ENCODE measurements around the gene UBE2E2.

The UBE2E2 gene

DNA sequence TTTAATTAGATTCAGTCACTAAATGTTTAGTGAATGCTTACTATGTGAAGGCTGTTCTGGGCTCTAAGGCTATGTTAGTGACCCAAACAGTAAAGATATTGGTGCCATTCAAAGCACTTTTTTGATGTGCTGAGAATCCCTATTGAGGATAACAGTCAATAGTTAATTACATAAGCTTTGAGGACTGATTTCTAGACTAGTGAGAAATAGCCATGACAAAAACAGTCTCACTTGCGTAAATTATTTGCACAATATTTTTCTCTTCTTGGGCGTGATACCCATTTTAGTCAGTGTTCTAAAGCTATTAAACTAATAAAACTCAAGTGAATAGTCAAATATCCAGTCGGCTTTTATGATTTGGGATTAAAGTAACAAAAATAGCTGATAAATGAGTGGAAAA is 74.6 kb downstream of the UBE2E2 start:
- Histone ChIP-seq H3K27ac (ENCODE audit: low read length) (no peak overlapping the region), H3K27me3 (ENCODE audit: low read depth, low read length) (no peaks in the 10 kb centered on the region), H3K4me1 (ENCODE audit: control insufficient read depth in 1 of 2, insufficient read depth in 2 of 2, low read length in 2 of 2) (peaks cover 0 to under 1% of the 10 kb centered on the region in 2 donors), H3K36me3 (ENCODE audit: control insufficient read depth in 1 of 2, insufficient read depth in 2 of 2, low read length in 2 of 2) (no peaks in the 10 kb centered on the region), H3K9me3 (ENCODE audit: control insufficient read depth in 1 of 2, low read length in 2 of 2) (no peaks in the 10 kb centered on the region), H3K4me3 (ENCODE audit: low read depth in 1 of 2, low read length in 2 of 2) (no peak overlapping the region)

DNA sequence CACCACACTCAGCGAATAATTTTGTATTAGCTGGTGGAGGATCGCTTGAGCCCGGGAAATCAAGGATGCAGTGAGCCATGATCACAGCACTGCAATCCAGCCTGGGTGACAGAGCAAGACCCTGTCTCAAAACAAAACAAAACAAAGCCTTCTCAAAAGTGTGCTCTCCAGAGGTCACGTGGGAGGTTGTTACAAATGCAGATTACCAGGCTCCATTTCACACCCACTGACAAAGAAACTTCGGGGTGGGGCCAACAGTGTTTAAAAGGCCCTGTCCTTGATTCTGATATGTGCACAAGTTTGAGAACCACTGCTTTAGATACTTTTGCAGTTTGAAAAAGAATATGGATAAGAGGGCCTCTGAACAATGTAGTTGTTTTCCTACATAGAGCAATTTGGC is 80.5 kb downstream of the UBE2E2 start:
- Histone ChIP-seq H3K27me3 (ENCODE audit: low read depth, low read length) (no peaks in the 10 kb centered on the region), H3K27ac (ENCODE audit: low read length) (no peak overlapping the region), H3K4me3 (ENCODE audit: low read depth in 1 of 2, low read length in 2 of 2) (no peak overlapping the region), H3K36me3 (ENCODE audit: control insufficient read depth in 1 of 2, insufficient read depth in 2 of 2, low read length in 2 of 2) (no peaks in the 10 kb centered on the region), H3K4me1 (ENCODE audit: control insufficient read depth in 1 of 2, insufficient read depth in 2 of 2, low read length in 2 of 2) (no peaks in the 10 kb centered on the region), H3K9me3 (ENCODE audit: control insufficient read depth in 1 of 2, low read length in 2 of 2) (peaks cover 0 to 8% of the 10 kb centered on the region in 2 donors)

DNA sequence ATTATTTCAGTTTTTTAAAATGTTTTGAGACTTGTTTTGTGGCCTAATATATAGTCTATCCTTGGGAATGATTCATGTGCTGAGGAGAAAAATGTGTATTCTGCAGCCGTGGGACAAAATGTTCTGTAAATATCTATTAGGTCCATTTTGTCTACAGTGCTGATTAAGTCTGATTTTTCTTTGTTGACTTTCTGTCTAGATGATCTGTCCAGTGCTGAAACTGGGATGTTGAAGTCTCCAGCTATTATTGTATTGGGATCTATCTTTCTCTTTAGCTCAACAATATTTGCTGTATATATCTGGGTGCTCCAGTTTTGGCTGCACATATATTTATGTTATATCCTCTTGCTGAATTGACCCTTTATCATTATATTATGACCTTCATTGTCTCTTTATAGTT is 85.2 kb downstream of the UBE2E2 start:
- H3K4me1 ChIP-seq (ENCODE audit: control insufficient read depth in 1 of 2, insufficient read depth in 2 of 2, low read length in 2 of 2) = no peaks in the 10 kb centered on the region
- no peaks in the 10 kb centered on the region for H3K36me3 ChIP-seq (ENCODE audit: control insufficient read depth in 1 of 2, insufficient read depth in 2 of 2, low read length in 2 of 2)
- no peak overlapping the region for H3K4me3 ChIP-seq (ENCODE audit: low read depth in 1 of 2, low read length in 2 of 2)
- no peaks in the 10 kb centered on the region for H3K27me3 ChIP-seq (ENCODE audit: low read depth, low read length)
- H3K27ac ChIP-seq (ENCODE audit: low read length) = no peak overlapping the region
- H3K9me3 ChIP-seq (ENCODE audit: control insufficient read depth in 1 of 2, low read length in 2 of 2) = peaks cover 0 to 8% of the 10 kb centered on the region in 2 donors

DNA sequence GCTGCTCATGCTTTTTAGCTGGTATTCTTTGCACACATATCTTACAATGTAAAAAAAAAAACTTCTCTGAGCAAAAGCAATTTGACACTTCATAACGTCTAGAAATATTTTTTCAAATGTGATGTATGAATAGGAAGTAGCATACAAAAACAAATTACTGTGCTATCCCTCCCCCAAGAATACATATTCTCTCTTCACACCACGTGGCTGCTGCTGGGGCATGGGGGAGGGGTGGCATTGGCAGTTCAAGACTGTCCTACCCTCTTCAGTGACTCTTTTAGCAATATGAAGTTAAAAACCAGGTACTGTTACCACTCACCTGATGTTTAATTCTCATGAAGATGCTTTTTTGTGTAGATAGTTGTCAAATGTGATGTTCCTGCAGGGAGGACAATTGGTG is 85.6 kb downstream of the UBE2E2 start:
- Histone ChIP-seq H3K4me3 (ENCODE audit: low read depth in 1 of 2, low read length in 2 of 2) (no peak overlapping the region), H3K36me3 (ENCODE audit: control insufficient read depth in 1 of 2, insufficient read depth in 2 of 2, low read length in 2 of 2) (no peaks in the 10 kb centered on the region), H3K27ac (ENCODE audit: low read length) (no peak overlapping the region), H3K9me3 (ENCODE audit: control insufficient read depth in 1 of 2, low read length in 2 of 2) (peaks cover 0 to 8% of the 10 kb centered on the region in 2 donors), H3K4me1 (ENCODE audit: control insufficient read depth in 1 of 2, insufficient read depth in 2 of 2, low read length in 2 of 2) (no peaks in the 10 kb centered on the region), H3K27me3 (ENCODE audit: low read depth, low read length) (no peaks in the 10 kb centered on the region)

DNA sequence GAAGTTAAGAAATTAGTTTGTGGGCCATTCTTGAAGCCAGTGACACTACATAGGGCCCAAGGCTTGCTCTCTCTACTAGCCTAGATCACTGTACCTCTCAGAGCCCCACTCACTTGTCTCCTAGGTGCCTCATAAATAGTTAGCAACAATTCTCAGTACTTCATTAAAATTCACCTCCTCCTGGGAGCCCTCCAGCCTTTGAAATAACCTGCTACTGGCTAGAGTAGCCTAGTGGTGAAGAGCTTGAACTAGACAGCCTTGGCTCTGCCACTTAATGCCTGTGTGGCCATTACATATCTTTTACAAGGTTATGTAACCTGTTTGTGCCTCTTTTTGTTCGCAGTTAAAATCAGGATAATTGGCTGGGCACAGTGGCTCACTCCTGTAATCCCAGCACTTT is 89.3 kb downstream of the UBE2E2 start:
- H3K4me1 ChIP-seq (ENCODE audit: control insufficient read depth in 1 of 2, insufficient read depth in 2 of 2, low read length in 2 of 2) = no peaks in the 10 kb centered on the region
- no peak overlapping the region for H3K27ac ChIP-seq (ENCODE audit: low read length)
- H3K9me3 ChIP-seq (ENCODE audit: control insufficient read depth in 1 of 2, low read length in 2 of 2) = peaks cover 0 to 1% of the 10 kb centered on the region in 2 donors
- no peaks in the 10 kb centered on the region for H3K27me3 ChIP-seq (ENCODE audit: low read depth, low read length)
- H3K4me3 ChIP-seq (ENCODE audit: low read depth in 1 of 2, low read length in 2 of 2) = no peak overlapping the region
- no peaks in the 10 kb centered on the region for H3K36me3 ChIP-seq (ENCODE audit: control insufficient read depth in 1 of 2, insufficient read depth in 2 of 2, low read length in 2 of 2)

DNA sequence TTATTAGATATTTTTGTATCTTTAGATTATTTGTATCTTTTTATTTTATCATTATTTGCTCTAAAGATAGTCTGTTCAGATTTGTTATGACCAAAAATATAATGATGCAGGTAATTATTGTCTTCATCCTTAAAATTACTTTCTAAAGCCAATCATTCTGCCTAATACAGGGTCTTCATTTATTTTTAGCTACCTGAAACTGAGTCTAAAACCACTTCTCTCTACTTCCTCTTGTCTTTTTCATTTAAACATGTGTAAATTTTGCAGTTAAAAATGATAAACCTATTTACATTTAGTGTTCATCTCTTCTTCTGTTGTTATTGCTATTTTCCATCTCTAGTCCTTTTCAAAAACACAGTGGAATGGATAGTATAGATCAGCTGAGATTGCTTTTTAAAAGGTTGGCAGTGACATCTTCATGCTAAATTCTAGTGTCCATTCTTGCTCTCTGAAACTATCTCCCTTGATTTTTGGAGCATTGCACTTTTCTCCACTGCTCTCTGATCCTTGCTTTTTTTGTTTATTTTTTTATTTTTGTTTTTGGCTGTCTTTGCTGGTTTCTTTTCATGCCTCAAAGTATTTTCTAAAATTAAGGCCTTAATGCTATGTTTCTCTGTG is 91.8 kb downstream of the UBE2E2 start:
- no peak overlapping the region for H3K4me3 ChIP-seq (ENCODE audit: low read depth in 1 of 2, low read length in 2 of 2)
- H3K27ac ChIP-seq (ENCODE audit: low read length) = no peak overlapping the region
- no peaks in the 10 kb centered on the region for H3K4me1 ChIP-seq (ENCODE audit: control insufficient read depth in 1 of 2, insufficient read depth in 2 of 2, low read length in 2 of 2)
- H3K9me3 ChIP-seq (ENCODE audit: control insufficient read depth in 1 of 2, low read length in 2 of 2) = no peaks in the 10 kb centered on the region
- no peaks in the 10 kb centered on the region for H3K36me3 ChIP-seq (ENCODE audit: control insufficient read depth in 1 of 2, insufficient read depth in 2 of 2, low read length in 2 of 2)
- no peaks in the 10 kb centered on the region for H3K27me3 ChIP-seq (ENCODE audit: low read depth, low read length)

DNA sequence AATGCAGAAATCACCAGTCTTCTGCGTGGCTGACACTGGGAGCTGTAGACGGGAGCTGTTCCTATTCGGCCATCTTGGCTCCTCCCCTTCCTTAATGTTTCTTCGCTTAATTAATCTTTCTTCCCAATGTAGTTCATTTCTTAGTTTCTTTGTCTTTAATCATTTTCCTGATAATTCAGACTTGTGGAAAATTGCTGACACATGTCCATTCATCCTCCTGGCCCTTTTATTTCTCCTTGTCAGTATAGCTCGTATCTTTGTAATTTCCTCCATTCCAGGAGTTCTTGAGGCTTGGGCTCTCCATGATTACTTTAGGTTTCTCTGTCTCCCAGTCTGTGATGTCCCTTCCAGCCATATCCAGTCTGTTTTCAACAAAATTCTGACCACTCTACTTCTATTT is 98.7 kb downstream of the UBE2E2 start:
- no peaks in the 10 kb centered on the region for H3K9me3 ChIP-seq (ENCODE audit: control insufficient read depth in 1 of 2, low read length in 2 of 2)
- no peak overlapping the region for H3K4me3 ChIP-seq (ENCODE audit: low read depth in 1 of 2, low read length in 2 of 2)
- peaks cover 0 to 17% of the 10 kb centered on the region in 2 donors for H3K4me1 ChIP-seq (ENCODE audit: control insufficient read depth in 1 of 2, insufficient read depth in 2 of 2, low read length in 2 of 2)
- no peak overlapping the region for H3K27ac ChIP-seq (ENCODE audit: low read length)
- no peaks in the 10 kb centered on the region for H3K36me3 ChIP-seq (ENCODE audit: control insufficient read depth in 1 of 2, insufficient read depth in 2 of 2, low read length in 2 of 2)
- no peaks in the 10 kb centered on the region for H3K27me3 ChIP-seq (ENCODE audit: low read depth, low read length)

DNA sequence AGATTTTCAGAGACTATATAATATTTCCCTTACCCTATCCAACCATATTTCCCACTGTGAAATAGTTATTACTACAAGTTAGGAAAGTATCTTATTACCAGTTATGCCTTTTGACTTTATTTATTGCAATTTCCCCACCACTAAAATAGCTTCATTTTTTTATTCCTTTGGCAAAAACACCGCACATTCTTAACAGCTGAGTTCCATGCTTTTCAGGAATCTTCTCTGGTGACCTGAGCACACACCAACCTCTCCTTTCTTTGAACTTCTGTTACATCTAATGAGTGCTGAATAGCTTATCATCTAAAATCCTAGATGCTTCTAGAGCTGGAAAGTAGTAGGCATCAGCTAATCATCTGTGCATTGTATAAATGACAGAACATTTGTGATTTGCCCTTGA is 99.1 kb downstream of the UBE2E2 start:
- Histone ChIP-seq H3K4me3 (ENCODE audit: low read depth in 1 of 2, low read length in 2 of 2) (no peak overlapping the region), H3K27ac (ENCODE audit: low read length) (no peak overlapping the region), H3K36me3 (ENCODE audit: control insufficient read depth in 1 of 2, insufficient read depth in 2 of 2, low read length in 2 of 2) (no peaks in the 10 kb centered on the region), H3K4me1 (ENCODE audit: control insufficient read depth in 1 of 2, insufficient read depth in 2 of 2, low read length in 2 of 2) (peaks cover 0 to 17% of the 10 kb centered on the region in 2 donors), H3K27me3 (ENCODE audit: low read depth, low read length) (no peaks in the 10 kb centered on the region), H3K9me3 (ENCODE audit: control insufficient read depth in 1 of 2, low read length in 2 of 2) (no peaks in the 10 kb centered on the region)

DNA sequence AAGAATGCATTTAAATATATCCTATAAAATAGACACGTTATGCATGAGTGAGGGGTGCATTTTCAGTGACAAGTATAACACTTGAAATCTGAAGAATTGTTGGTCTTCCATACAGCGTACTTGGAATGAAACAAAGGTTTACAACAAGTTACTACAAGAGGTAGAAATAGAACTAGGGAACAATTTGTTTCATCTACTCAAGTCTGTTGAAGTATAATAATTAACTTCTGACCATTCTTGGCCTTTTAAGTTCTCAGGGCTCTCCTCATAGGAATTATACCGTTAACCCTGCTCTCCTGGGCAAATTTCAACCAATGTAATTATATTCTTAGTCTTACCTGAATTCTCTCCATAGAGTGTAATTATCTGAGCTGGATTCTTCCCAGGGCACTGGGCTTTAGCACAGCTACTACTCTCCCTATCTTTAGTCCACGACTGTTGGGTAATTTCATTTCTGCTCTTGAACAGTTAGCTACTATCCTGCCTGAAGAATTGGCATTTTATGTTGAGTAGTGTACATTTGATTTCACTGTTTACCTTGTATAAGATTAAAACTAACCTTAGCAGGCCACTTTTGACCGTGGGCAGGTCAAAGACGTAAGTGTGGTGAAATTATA is 100.6 kb downstream of the UBE2E2 start:
- Histone ChIP-seq H3K4me3 (ENCODE audit: low read depth in 1 of 2, low read length in 2 of 2) (no peak overlapping the region), H3K27ac (ENCODE audit: low read length) (no peak overlapping the region), H3K36me3 (ENCODE audit: control insufficient read depth in 1 of 2, insufficient read depth in 2 of 2, low read length in 2 of 2) (no peaks in the 10 kb centered on the region), H3K27me3 (ENCODE audit: low read depth, low read length) (no peaks in the 10 kb centered on the region), H3K4me1 (ENCODE audit: control insufficient read depth in 1 of 2, insufficient read depth in 2 of 2, low read length in 2 of 2) (peaks cover 0 to 17% of the 10 kb centered on the region in 2 donors), H3K9me3 (ENCODE audit: control insufficient read depth in 1 of 2, low read length in 2 of 2) (no peaks in the 10 kb centered on the region)

DNA sequence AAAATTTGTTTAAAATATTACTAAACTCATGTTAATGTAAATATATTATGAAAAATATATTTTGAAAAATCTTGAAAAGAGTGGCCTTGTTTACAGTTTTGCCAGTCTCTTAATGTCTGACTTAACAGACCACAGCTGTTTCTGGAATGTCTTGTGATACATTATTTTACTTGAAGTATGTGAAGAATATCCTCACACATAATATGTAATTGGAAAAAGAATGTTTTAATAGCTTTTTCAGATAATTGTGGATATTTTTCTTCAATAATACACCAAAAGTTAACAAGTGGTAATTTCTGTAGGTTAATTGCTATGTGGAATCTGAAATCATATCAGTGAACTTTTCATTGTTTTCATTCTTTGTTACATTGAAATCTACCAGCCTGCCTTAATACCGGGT is 101.3 kb downstream of the UBE2E2 start:
- no peaks in the 10 kb centered on the region for H3K27me3 ChIP-seq (ENCODE audit: low read depth, low read length)
- H3K4me3 ChIP-seq (ENCODE audit: low read depth in 1 of 2, low read length in 2 of 2) = no peak overlapping the region
- no peaks in the 10 kb centered on the region for H3K9me3 ChIP-seq (ENCODE audit: control insufficient read depth in 1 of 2, low read length in 2 of 2)
- H3K36me3 ChIP-seq (ENCODE audit: control insufficient read depth in 1 of 2, insufficient read depth in 2 of 2, low read length in 2 of 2) = no peaks in the 10 kb centered on the region
- peaks cover 0 to 17% of the 10 kb centered on the region in 2 donors for H3K4me1 ChIP-seq (ENCODE audit: control insufficient read depth in 1 of 2, insufficient read depth in 2 of 2, low read length in 2 of 2)
- no peak overlapping the region for H3K27ac ChIP-seq (ENCODE audit: low read length)

DNA sequence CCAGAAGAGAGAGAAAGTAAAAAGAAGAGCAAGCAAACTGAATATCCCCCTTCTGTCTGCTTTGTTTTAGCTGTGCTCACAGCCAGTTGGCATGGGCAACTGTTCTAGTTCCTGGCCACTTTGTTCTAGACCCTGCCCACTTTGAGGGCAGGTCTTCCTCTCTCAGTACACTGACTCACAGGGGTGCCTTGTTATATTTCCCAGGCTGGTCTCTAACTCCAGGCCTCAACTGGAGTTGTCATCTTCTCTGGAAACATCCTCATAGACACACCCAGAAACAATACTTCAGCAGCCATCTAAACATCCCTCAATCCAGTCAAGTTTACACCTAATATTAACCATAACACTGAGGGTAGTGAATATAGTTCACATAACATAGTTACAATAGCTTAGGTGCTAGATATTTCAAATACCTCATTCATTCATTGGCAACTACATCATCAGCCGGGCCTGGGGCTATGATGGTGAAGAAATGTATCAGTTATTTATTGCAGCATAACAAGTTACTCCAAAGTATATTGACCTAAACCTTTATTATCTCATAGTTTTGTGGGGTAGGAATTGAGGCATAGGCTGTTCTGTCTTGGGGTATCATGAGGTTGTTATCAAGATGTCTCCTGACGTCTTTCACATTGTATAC is 106.0 kb downstream of the UBE2E2 start:
- Histone ChIP-seq H3K27me3 (ENCODE audit: low read depth, low read length) (no peaks in the 10 kb centered on the region), H3K9me3 (ENCODE audit: control insufficient read depth in 1 of 2, low read length in 2 of 2) (no peaks in the 10 kb centered on the region), H3K27ac (ENCODE audit: low read length) (no peak overlapping the region), H3K4me3 (ENCODE audit: low read depth in 1 of 2, low read length in 2 of 2) (no peak overlapping the region), H3K4me1 (ENCODE audit: control insufficient read depth in 1 of 2, insufficient read depth in 2 of 2, low read length in 2 of 2) (peaks cover 0 to 22% of the 10 kb centered on the region in 2 donors), H3K36me3 (ENCODE audit: control insufficient read depth in 1 of 2, insufficient read depth in 2 of 2, low read length in 2 of 2) (no peaks in the 10 kb centered on the region)
